ENCODE results near the gene CFAP74. TPM values are rescaled to one million over a fixed set of nuclear protein-coding genes. Genes with fewer than 3 reads are reported as not detected.

CFAP74 gene
- total RNA-seq, 1 experiment from 2014 or later = 0.28 TPM

DNA sequence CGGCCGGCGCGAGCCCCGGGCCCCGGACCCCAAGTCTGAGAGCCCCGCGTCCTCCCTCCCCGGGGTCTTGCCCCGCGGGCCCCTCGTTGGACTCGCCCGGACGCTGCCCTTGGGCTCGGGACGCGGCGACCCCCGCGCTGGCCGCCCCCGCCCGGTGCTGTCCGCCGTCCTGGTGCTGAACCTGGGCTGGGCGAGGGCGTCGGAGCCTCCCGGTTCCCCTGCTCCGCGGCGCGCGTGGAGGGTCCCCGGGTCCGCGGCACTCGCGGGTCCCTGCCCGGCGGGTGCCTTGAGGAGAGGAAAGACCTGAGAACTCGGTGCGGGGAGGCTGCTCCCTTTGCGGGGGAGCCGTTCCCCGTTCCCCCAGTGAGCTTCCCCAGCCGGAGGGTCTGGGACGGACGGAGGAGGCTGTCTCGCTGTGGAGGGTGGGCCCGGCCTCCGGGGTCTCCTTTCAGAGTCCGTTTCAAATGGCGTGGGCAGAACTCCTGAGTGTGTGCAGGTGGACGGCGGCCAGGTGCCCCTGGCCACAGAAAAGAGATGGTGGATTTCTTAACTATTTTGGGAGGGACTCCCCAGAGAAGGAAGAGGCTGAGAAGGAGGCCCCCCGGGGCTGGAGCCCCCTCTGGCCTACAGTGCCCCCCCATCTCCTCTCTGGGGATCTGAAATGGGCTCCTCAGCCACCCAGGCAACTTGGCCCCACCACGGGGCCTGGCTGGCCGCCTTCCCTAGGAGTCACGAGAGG lies 16.2 kb upstream of the CFAP74 start:
- no peak overlapping the region for H3K56ac ChIP-seq (ENCODE audit: insufficient read length, low read depth, low read length)
- peaks cover 5% of the 10 kb centered on the region; the same call in 1 of the 2 replicates for H3K27me3 ChIP-seq (ENCODE audit: insufficient read depth, low read length)
- no peak overlapping the region for H2BK20ac ChIP-seq (ENCODE audit: low read depth, low read length, poor library complexity, severe bottlenecking)
- H3K36me3 Mint-ChIP-seq (ENCODE audit: insufficient read depth in 1 of 3, low read depth in 3 of 3) = no peaks in the 10 kb centered on the region
- H3K79me1 ChIP-seq (ENCODE audit: insufficient read depth, low read depth, low read length, poor library complexity, severe bottlenecking) = no peaks in the 10 kb centered on the region
- H2BK5ac ChIP-seq (ENCODE audit: insufficient read length, low read length) = no peak overlapping the region
- H3K4me1 Mint-ChIP-seq = peaks cover 7 to 13% of the 10 kb centered on the region in 2 experiments
- no peak overlapping the region for H2AK5ac ChIP-seq (ENCODE audit: insufficient read length, low read length)
- no peak overlapping the region for H3K27ac ChIP-seq (ENCODE audit: insufficient read length, low read depth, low read length)
- H3K18ac ChIP-seq (ENCODE audit: insufficient read length, low read depth, low read length) = no peak overlapping the region
- TF ChIP-seq, protein P1, sequence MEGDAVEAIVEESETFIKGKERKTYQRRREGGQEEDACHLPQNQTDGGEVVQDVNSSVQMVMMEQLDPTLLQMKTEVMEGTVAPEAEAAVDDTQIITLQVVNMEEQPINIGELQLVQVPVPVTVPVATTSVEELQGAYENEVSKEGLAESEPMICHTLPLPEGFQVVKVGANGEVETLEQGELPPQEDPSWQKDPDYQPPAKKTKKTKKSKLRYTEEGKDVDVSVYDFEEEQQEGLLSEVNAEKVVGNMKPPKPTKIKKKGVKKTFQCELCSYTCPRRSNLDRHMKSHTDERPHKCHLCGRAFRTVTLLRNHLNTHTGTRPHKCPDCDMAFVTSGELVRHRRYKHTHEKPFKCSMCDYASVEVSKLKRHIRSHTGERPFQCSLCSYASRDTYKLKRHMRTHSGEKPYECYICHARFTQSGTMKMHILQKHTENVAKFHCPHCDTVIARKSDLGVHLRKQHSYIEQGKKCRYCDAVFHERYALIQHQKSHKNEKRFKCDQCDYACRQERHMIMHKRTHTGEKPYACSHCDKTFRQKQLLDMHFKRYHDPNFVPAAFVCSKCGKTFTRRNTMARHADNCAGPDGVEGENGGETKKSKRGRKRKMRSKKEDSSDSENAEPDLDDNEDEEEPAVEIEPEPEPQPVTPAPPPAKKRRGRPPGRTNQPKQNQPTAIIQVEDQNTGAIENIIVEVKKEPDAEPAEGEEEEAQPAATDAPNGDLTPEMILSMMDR (conservative IDR thresholded peaks at IDR 0.05) = no peak
- H4K91ac ChIP-seq (ENCODE audit: insufficient read length, low read depth, low read length) = no peak overlapping the region
- no peaks in the 10 kb centered on the region for H3K9me3 ChIP-seq (ENCODE audit: control insufficient read depth, low read depth, low read length)
- no peaks in the 10 kb centered on the region for H3K23me2 ChIP-seq (ENCODE audit: insufficient read length, low read depth, low read length, poor library complexity, severe bottlenecking)
- H4K20me1 ChIP-seq (ENCODE audit: control insufficient read depth, insufficient read depth, insufficient read length) = no peaks in the 10 kb centered on the region
- DNase-seq = peak; percentile 55
- H4K5ac ChIP-seq (ENCODE audit: insufficient read length, low read depth, low read length) = no peak overlapping the region
- H3K9ac ChIP-seq (ENCODE audit: extremely low read depth, insufficient read length, low read length) = no peak overlapping the region
- H3K27ac Mint-ChIP-seq = no peak overlapping the region
- no CpG with 5 or more reads among the region's 61 CpGs for WGBS (ENCODE audit: extremely low coverage, insufficient read length, low lambda C conversion rate)
- peak overlapping the region; percentile 10 to 63; a peak in 3 of 5 replicates for H3K4me3 Mint-ChIP-seq
- H2BK12ac ChIP-seq (ENCODE audit: insufficient read length, low read depth, low read length) = no peak overlapping the region
- H4K8ac ChIP-seq (replicated peaks; ENCODE audit: insufficient read length, low read depth, low read length) = no peak overlapping the region
- peak overlapping the region; percentile 23 for H3K4me2 ChIP-seq (ENCODE audit: insufficient read depth, insufficient read length, low read length)
- H3K9me3 Mint-ChIP-seq = peaks cover 0 to 2% of the 10 kb centered on the region in 2 experiments; a peak in 1 of 5 replicates
- H3K4me1 ChIP-seq (ENCODE audit: insufficient read depth, low read length) = no peaks in the 10 kb centered on the region
- no peak overlapping the region for H2BK15ac ChIP-seq (ENCODE audit: low read depth, low read length)
- H3K4ac ChIP-seq (ENCODE audit: low read depth, low read length) = no peak overlapping the region
- H3K14ac ChIP-seq (ENCODE audit: insufficient read depth, low read length) = no peak overlapping the region
- no peak overlapping the region for H2AFZ ChIP-seq (ENCODE audit: low read length)
- peaks cover 64% of the 10 kb centered on the region for H3K27me3 Mint-ChIP-seq (ENCODE audit: low read depth)
- no peak overlapping the region for H3K23ac ChIP-seq (ENCODE audit: insufficient read length, low read depth, low read length)
- H3T11ph ChIP-seq (ENCODE audit: low read length) = no peak overlapping the region
- no peak overlapping the region for H2BK120ac ChIP-seq (ENCODE audit: low read depth, low read length, poor library complexity, severe bottlenecking)
- H3K79me2 ChIP-seq (ENCODE audit: insufficient read depth, low read length) = no peaks in the 10 kb centered on the region
